GM23248 (cell line): Measurements from ENCODE around the gene KDM2A. TPM values are rescaled to one million over a fixed set of nuclear protein-coding genes. Genes with fewer than 3 reads are reported as not detected.

Source experiments
- DNase-seq: peaks from one replicate; pipeline ENCODE4 v3.0.0-alpha.2; 2015
- H2AFZ ChIP-seq: fragments of 200-600 bp; sonication (generic); 2 replicates; pipeline ENCODE4 v1.6.1; 2016; ENCODE audit warnings: antibody characterized with exemption
- H3F3A ChIP-seq: fragments of 200-600 bp; sonication (generic); 2 replicates; pipeline ENCODE4 v1.6.1; 2016; ENCODE audit warnings: mild to moderate bottlenecking, antibody characterized with exemption, mixed run types; ENCODE audit not compliant: insufficient read depth
- H3K27ac ChIP-seq: fragments of 200-600 bp; sonication (generic); 2 replicates; pipeline ENCODE4 v1.5.1; 2016; ENCODE audit warnings: mild to moderate bottlenecking
- H3K27me3 ChIP-seq: fragments of 200-600 bp; sonication (generic); replicated peaks from 2 replicates; pipeline ENCODE4 v1.6.1; 2016; ENCODE audit warnings: mild to moderate bottlenecking; ENCODE audit not compliant: insufficient read depth
- H3K36me3 ChIP-seq: fragments of 200-600 bp; sonication (generic); 2 replicates; pipeline ENCODE4 v1.6.1; 2016; ENCODE audit warnings: low read depth, mild to moderate bottlenecking
- H3K4me1 ChIP-seq: fragments of 200-600 bp; sonication (generic); 2 replicates; pipeline ENCODE4 v1.6.1; 2016; ENCODE audit warnings: mild to moderate bottlenecking; ENCODE audit not compliant: insufficient read depth
- H3K4me2 ChIP-seq: fragments of 200-600 bp; sonication (generic); one replicate; pipeline ENCODE4 v1.6.1; 2016; ENCODE audit warnings: mild to moderate bottlenecking; ENCODE audit not compliant: unreplicated experiment
- H3K4me3 ChIP-seq: fragments of 200-600 bp; sonication (generic); 2 replicates; pipeline ENCODE4 v1.5.1; 2016; ENCODE audit warnings: mild to moderate bottlenecking
- H3K79me2 ChIP-seq: fragments of 200-600 bp; sonication (generic); 2 replicates; pipeline ENCODE4 v1.6.1; 2016; ENCODE audit warnings: mild to moderate bottlenecking; ENCODE audit not compliant: insufficient read depth
- H3K9ac ChIP-seq: fragments of 200-600 bp; sonication (generic); 2 replicates; pipeline ENCODE4 v1.6.1; 2016; ENCODE audit warnings: mild to moderate bottlenecking
- H3K9me2 ChIP-seq: fragments of 200-600 bp; sonication (generic); 2 replicates; pipeline ENCODE4 v1.6.1; 2016; ENCODE audit warnings: mixed run types, mild to moderate bottlenecking, moderate library complexity; ENCODE audit not compliant: insufficient read depth
- H3K9me3 ChIP-seq: fragments of 200-600 bp; sonication (generic); one replicate; pipeline ENCODE4 v1.6.1; 2017; ENCODE audit warnings: low read depth
- H4K20me1 ChIP-seq: fragments of 200-600 bp; sonication (generic); 2 replicates; pipeline ENCODE4 v1.6.0; 2016; ENCODE audit not compliant: insufficient read depth
- EZH2 ChIP-seq: fragments of 200-600 bp; sonication (generic); IDR thresholded peaks from 2 replicates; pipeline ENCODE4 v1.6.1; 2018; ENCODE audit warnings: antibody characterized with exemption, mild to moderate bottlenecking; ENCODE audit not compliant: insufficient read depth, poor library complexity, severe bottlenecking
- EZH2phosphoT487 ChIP-seq: fragments of 200-600 bp; sonication (generic); IDR thresholded peaks from 2 replicates; pipeline ENCODE4 v1.6.1; 2018; ENCODE audit warnings: antibody characterized with exemption, moderate library complexity, mild to moderate bottlenecking, low read depth; ENCODE audit not compliant: insufficient read depth
- WGBS, 2 experiments: methylation state at CpG; one replicate each; pipeline ENCODE4 v1.1.6; 2015 to 2017; ENCODE audit warnings: low lambda C conversion rate in 2 of 2, low coverage in 1 of 2; ENCODE audit errors: missing lambda C conversion rate in 2 of 2; 5-methylcytosine and 5-hydroxymethylcytosine counted together
- in situ Hi-C: fragments of 300-500 bp; cut with MboI; formaldehyde crosslinking; loops from 2 replicates; pipeline ENCODE4 v1.15.0; 2020
- polyA plus RNA-seq: library from polyadenylated mRNA; unstranded; fragments of >200 nt; fragmentation: Nextera tagmentation; extraction: Ambion mirVana; gene quantifications from 2 replicates; pipeline ENCODE4 v1.2.1, GENCODE V29; 2016
- total RNA-seq: library from RNA; depleted of rRNA; stranded (reverse); fragments of >200 nt; shearing (Covaris generic); gene quantifications from 2 replicates; pipeline ENCODE4 v1.2.3, GENCODE V29; 2014

Gene KDM2A
- total and polyA plus RNA-seq, 2 experiments from 2014 or later, result 12.1 to 34.4 TPM

GRCh38 chr11:67273260-67273990 lies 154.4 kb downstream of the KDM2A start:
- H3K4me1 ChIP-seq, result peaks cover 24% of the 10 kb centered on the region
- no peak for DNase-seq
- H3K9me2 ChIP-seq, result no peaks in the 10 kb centered on the region
- no peak for TF ChIP-seq EZH2phosphoT487
- TF ChIP-seq EZH2, result no peak
- no peak overlapping the region for H3K9ac ChIP-seq
- in situ Hi-C loops, result no loop called here
- no peaks in the 10 kb centered on the region for H3K36me3 ChIP-seq
- H3K4me3 ChIP-seq, result no peak overlapping the region
- WGBS, 2 experiments, result 68% methylated on average over 12 to 14 of the region's 14 CpGs
- no peak overlapping the region for H3K27ac ChIP-seq
- peaks cover 15% of the 10 kb centered on the region; the same call in 1 of the 2 replicates for H3F3A ChIP-seq
- no peaks in the 10 kb centered on the region for H3K27me3 ChIP-seq
- no peak overlapping the region for H3K4me2 ChIP-seq
- H3K9me3 ChIP-seq, result no peaks in the 10 kb centered on the region
- no peaks in the 10 kb centered on the region for H4K20me1 ChIP-seq
- H3K79me2 ChIP-seq, result peaks cover 98% of the 10 kb centered on the region
- no peak overlapping the region for H2AFZ ChIP-seq

DNA sequence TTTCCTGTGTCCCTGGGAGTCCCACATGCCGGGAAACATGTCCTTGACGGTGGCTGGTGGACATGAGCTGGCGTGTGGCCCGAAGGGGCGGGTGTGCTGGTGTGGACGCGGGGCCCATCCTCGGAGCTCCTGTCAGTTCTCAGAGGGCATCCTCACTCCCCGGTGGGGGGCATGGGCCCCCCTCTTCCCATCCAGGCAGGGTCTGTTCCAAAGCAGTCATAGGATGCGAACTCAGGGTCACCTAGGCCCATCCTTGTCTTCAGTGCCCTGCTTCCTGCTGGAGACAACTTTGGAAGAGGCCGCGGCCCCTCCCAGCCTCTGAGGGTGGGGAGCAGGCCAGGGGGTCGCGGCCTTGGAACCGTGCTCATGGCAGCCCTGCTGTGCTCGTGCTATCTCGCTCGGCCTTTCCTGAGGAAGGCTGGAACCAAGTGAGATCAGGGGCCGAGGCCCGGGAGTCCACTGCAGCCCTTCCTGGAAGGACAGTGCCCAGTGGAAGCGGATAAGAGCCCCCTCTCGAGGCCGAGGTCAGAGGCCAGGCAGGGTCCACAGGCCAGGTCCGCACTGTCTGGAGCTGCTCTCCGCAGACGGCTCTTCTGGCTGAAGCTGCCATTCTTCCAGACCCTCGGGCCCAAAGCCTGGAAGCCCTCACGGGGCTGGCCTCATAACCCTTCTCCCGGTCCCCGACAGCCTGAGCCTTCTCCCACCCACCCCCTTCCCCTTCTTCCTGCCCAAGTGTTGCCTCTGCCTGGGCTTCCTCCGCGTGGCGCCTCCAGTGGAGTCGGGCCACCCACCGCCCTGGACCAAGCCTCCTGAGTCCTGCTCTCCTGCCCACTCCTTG lies 155.9 kb downstream of the KDM2A start:
- no peak overlapping the region for H3K4me3 ChIP-seq
- peaks cover 17% of the 10 kb centered on the region for H3K4me1 ChIP-seq
- no peaks in the 10 kb centered on the region for H3K27me3 ChIP-seq
- peaks cover 15% of the 10 kb centered on the region; the same call in 1 of the 2 replicates for H3F3A ChIP-seq
- TF ChIP-seq EZH2phosphoT487 (no peak), EZH2 (no peak)
- H3K36me3 ChIP-seq, result no peaks in the 10 kb centered on the region
- H4K20me1 ChIP-seq, result no peaks in the 10 kb centered on the region
- H3K79me2 ChIP-seq, result peaks cover 92% of the 10 kb centered on the region
- 80 to 81% methylated on average over 30 to 34 of the region's 35 CpGs for WGBS, 2 experiments
- H3K4me2 ChIP-seq, result no peak overlapping the region
- no peak overlapping the region for H3K27ac ChIP-seq
- DNase-seq, result no peak
- no peaks in the 10 kb centered on the region for H3K9me3 ChIP-seq
- in situ Hi-C loops, result no loop called here
- no peaks in the 10 kb centered on the region for H3K9me2 ChIP-seq
- no peak overlapping the region for H3K9ac ChIP-seq
- H2AFZ ChIP-seq, result no peak overlapping the region

DNA sequence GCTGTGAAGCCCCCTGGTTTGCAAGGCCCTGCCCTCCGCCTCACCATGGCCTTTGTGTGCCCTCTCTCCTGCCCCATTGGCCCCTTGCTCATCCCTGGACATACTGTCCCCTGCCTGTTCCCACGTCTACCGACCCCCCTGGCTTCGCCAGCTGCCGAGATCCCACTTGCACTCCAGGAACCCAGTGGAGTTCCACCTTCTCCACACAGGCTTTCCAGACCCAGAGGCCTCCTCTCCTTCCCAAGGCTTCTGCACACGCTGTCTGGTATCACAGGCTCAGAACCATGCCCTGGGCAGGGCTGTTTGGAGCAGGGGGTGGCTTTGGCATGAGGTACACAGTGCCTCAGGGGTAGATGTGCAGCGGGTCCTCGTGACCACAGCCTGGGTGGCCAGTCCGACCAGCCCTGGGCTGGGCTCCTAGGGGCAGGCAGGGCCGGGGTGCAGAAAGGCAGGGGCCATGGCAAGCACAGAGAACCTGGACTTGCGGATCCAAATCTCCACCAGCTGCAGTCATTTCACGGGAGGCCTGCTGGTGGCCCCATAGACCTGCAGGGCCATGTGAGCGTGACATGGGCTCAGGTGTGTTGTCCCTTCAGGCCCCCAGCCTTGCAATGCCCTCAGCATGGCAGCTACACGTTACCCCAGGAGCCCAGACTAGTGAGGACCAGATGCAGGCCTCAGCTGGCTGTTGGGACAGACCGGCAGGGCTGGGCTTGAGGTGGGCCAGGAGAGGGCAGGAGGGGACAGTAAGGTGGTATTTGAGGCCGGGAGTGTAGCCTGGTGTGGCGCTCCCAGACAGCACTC lies 156.7 kb downstream of the KDM2A start:
- Histone ChIP-seq H3K27me3 (no peaks in the 10 kb centered on the region), H3K4me1 (peaks cover 13% of the 10 kb centered on the region), H3K4me2 (no peak overlapping the region), H3K79me2 (peaks cover 84% of the 10 kb centered on the region), H3K4me3 (no peak overlapping the region), H4K20me1 (no peaks in the 10 kb centered on the region), H2AFZ (no peak overlapping the region), H3K27ac (no peak overlapping the region), H3F3A (peaks cover 12% of the 10 kb centered on the region; the same call in 1 of the 2 replicates), H3K9me3 (no peaks in the 10 kb centered on the region), H3K9ac (no peak overlapping the region), H3K36me3 (no peaks in the 10 kb centered on the region), H3K9me2 (no peaks in the 10 kb centered on the region)
- TF ChIP-seq EZH2phosphoT487, result no peak
- WGBS, 2 experiments, result 89 to 92% methylated on average over 16 to 17 of the region's 17 CpGs
- no peak for DNase-seq
- in situ Hi-C loops, result no loop called here

- H3K4me3 ChIP-seq, result peak overlapping the region; percentile 75
- no peaks in the 10 kb centered on the region; the same call in 1 of the 2 replicates for H3K36me3 ChIP-seq
- H3K4me1 ChIP-seq, result peaks cover 13% of the 10 kb centered on the region
- H3K9me2 ChIP-seq, result no peaks in the 10 kb centered on the region
- TF ChIP-seq EZH2 (no peak), EZH2phosphoT487 (no peak)
- H3K79me2 ChIP-seq, result peaks cover 74% of the 10 kb centered on the region
- peak overlapping the region; percentile 87 for H3K27ac ChIP-seq
- in situ Hi-C loops, result no loop called here
- no peaks in the 10 kb centered on the region for H3K9me3 ChIP-seq
- H3K4me2 ChIP-seq, result peak overlapping the region; percentile 94
- 12 to 20% methylated on average over 16 of the region's 16 CpGs for WGBS, 2 experiments
- H3K9ac ChIP-seq, result peak overlapping the region; percentile 83
- H3K27me3 ChIP-seq, result no peaks in the 10 kb centered on the region
- H2AFZ ChIP-seq, result peak overlapping the region; percentile 70; the same call in 1 of the 2 replicates
- no peaks in the 10 kb centered on the region for H4K20me1 ChIP-seq
- peaks cover 9% of the 10 kb centered on the region; the same call in 1 of the 2 replicates for H3F3A ChIP-seq
- peak; percentile 84 for DNase-seq
Observed at GRCh38 chr11:67276781-67277230, 157.7 kb downstream of the KDM2A start.
